GM10266 (cell line): Measurements from ENCODE around the gene TRMU.

Experiments used
- DNase-seq: peaks from one replicate; pipeline ENCODE4 v3.0.0; 2012; ENCODE audit errors: extremely low spot score
- CTCF ChIP-seq: IDR thresholded peaks from 2 replicates; pipeline ENCODE4 v1.5.1; 2012; ENCODE audit warnings: mild to moderate bottlenecking, low read depth; ENCODE audit not compliant: control insufficient read depth, insufficient read depth; ENCODE audit errors: missing control alignments

TRMU gene

GRCh38 chr22:46337870-46338269, 2.4 kb downstream of the TRMU start:
- no peak for TF ChIP-seq CTCF
- DNase-seq: no peak

- DNase-seq: no peak
- TF ChIP-seq CTCF: no peak
Measured at GRCh38 chr22:46338636-46339035, 3.1 kb downstream of the TRMU start.

- no peak for TF ChIP-seq CTCF
- DNase-seq: no peak
Measured at GRCh38 chr22:46339956-46340355, 4.4 kb downstream of the TRMU start.

- DNase-seq: no peak
- TF ChIP-seq CTCF: no peak
Measured at GRCh38 chr22:46340676-46341075, 5.2 kb downstream of the TRMU start.

GRCh38 chr22:46346680-46347405, 11.3 kb downstream of the TRMU start:
- DNase-seq: no peak

GRCh38 chr22:46347646-46348045, 12.1 kb downstream of the TRMU start:
- no peak for DNase-seq
- no peak for TF ChIP-seq CTCF

More at GRCh38 chr22:46346680-46347405, 11.3 kb downstream of the TRMU start:
- no peak for TF ChIP-seq CTCF

- TF ChIP-seq CTCF: no peak
- DNase-seq: no peak
Measured at GRCh38 chr22:46348099-46348695, 12.7 kb downstream of the TRMU start.
